ENCODE data around the gene FTH1. TPM values are rescaled to one million over a fixed set of nuclear protein-coding genes. Genes with fewer than 3 reads are reported as not detected.

Gene FTH1
- total and polyA plus RNA-seq, 2 of the 13 experiments (the other 11 are each of a cell fraction or from before 2014, with no cell fraction given), result 607 to 760 TPM

DNA sequence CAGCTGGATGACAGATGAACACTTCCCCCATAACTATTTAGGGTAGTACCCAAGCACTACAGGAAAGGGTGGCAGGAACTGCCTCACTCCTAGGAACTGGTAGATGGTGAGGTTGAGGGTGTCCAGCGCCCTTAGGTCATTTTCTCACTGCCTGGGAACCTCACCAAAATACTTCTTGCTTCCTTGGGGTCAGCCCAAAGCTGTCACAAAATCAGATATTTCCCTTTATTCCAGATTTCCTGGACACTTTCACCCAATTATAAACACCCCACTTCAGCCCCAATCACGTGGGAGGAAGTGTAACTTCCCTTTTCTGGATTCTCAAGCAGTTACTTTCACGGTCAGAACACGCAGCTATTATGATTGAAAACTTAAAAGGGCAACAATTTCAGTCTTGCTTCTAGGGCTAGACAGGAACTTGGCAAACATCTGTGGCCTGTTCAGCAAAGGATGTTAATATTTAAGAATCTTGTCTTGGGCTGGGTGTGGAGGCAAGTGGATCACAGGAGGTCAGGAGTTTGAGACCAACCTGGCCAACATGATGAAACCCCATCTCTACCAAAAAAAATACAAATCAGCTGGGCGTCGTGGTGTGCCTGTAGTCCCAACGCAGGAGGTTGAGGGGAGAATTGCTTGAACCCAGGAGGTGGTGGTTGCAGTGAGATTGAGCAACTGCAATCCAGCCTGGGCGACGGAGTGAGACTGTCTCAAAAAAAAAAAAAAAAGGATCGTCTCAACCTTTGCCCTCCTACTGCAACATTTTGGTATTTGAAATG is 4.0 kb downstream of the FTH1 start (continued):
- 0 out of 2 replicates have a peak, but pooled peaks have one; percentile 10 for TF ChIP-seq DR1 (CRISPR knock-in tag; IDR thresholded peaks at IDR 0.05)
- 0 out of 2 replicates have a peak, but pooled peaks have one; percentile 20 for TF ChIP-seq ZNF724P (CRISPR knock-in tag; IDR thresholded peaks at IDR 0.05; ENCODE audit: borderline replicate concordance)
- no peak for TF ChIP-seq ZFY (CRISPR knock-in tag; IDR thresholded peaks at IDR 0.05)
- no peak for TF ChIP-seq ZKSCAN5 (CRISPR knock-in tag; IDR thresholded peaks at IDR 0.05)
- 0 out of 2 replicates have a peak, but pooled peaks have one; percentile 60 for TF ChIP-seq TMF1 (CRISPR knock-in tag; IDR thresholded peaks at IDR 0.05; ENCODE audit: low read depth)
- no peak for TF ChIP-seq ZNF788 (CRISPR knock-in tag; IDR thresholded peaks at IDR 0.05; ENCODE audit: borderline replicate concordance)
- peak; percentile 35; the same call in 1 of the 2 replicates for TF ChIP-seq BRF2 (CRISPR knock-in tag; IDR thresholded peaks at IDR 0.05)
- no peak for TF ChIP-seq ZNF776 (CRISPR knock-in tag; IDR thresholded peaks at IDR 0.05)
- no peak for TF ChIP-seq ZNF337 (CRISPR knock-in tag; IDR thresholded peaks at IDR 0.05; ENCODE audit: borderline replicate concordance, low read depth)
- TF ChIP-seq RBFOX2 (IDR thresholded peaks at IDR 0.05; ENCODE audit: low read depth, low read length), result peak; percentile 74
- no peak for TF ChIP-seq BRD4 (CRISPR knock-in tag; IDR thresholded peaks at IDR 0.05)
- TF ChIP-seq POLR2AphosphoS2 (IDR thresholded peaks at IDR 0.05; ENCODE audit: low read depth, low read length), result peak; percentile 80; the same call in 1 of the 2 replicates
- TF ChIP-seq, protein P1, sequence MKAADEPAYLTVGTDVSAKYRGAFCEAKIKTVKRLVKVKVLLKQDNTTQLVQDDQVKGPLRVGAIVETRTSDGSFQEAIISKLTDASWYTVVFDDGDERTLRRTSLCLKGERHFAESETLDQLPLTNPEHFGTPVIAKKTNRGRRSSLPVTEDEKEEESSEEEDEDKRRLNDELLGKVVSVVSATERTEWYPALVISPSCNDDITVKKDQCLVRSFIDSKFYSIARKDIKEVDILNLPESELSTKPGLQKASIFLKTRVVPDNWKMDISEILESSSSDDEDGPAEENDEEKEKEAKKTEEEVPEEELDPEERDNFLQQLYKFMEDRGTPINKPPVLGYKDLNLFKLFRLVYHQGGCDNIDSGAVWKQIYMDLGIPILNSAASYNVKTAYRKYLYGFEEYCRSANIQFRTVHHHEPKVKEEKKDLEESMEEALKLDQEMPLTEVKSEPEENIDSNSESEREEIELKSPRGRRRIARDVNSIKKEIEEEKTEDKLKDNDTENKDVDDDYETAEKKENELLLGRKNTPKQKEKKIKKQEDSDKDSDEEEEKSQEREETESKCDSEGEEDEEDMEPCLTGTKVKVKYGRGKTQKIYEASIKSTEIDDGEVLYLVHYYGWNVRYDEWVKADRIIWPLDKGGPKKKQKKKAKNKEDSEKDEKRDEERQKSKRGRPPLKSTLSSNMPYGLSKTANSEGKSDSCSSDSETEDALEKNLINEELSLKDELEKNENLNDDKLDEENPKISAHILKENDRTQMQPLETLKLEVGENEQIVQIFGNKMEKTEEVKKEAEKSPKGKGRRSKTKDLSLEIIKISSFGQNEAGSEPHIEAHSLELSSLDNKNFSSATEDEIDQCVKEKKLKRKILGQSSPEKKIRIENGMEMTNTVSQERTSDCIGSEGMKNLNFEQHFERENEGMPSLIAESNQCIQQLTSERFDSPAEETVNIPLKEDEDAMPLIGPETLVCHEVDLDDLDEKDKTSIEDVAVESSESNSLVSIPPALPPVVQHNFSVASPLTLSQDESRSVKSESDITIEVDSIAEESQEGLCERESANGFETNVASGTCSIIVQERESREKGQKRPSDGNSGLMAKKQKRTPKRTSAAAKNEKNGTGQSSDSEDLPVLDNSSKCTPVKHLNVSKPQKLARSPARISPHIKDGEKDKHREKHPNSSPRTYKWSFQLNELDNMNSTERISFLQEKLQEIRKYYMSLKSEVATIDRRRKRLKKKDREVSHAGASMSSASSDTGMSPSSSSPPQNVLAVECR (CRISPR knock-in tag; IDR thresholded peaks at IDR 0.05; ENCODE audit: borderline replicate concordance), result peak; percentile 20; the same call in 1 of the 2 replicates
- peak; percentile 9; the same call in 1 of the 2 replicates for TF ChIP-seq IRX3 (CRISPR knock-in tag; IDR thresholded peaks at IDR 0.05; ENCODE audit: borderline replicate concordance, low read depth)
- peak; percentile 7; the same call in 1 of the 2 replicates for TF ChIP-seq TFAP4 (IDR thresholded peaks at IDR 0.05; ENCODE audit: borderline replicate concordance, low read depth)
- TF ChIP-seq THAP11 (CRISPR knock-in tag; IDR thresholded peaks at IDR 0.05), result no peak
- 0 out of 2 replicates have a peak, but pooled peaks have one; percentile 42 for TF ChIP-seq NCOA1 (CRISPR knock-in tag; IDR thresholded peaks at IDR 0.05)
- TF ChIP-seq U2AF2 (IDR thresholded peaks at IDR 0.05; ENCODE audit: low read depth, low read length), result no peak
- peak; percentile 64; the same call in 1 of the 2 replicates for TF ChIP-seq CEBPG (CRISPR knock-in tag; IDR thresholded peaks at IDR 0.05)
- no peak for TF ChIP-seq ZNF792 (CRISPR knock-in tag; IDR thresholded peaks at IDR 0.05)
- TF ChIP-seq PHF8 (CRISPR knock-in tag; IDR thresholded peaks at IDR 0.05), result 0 out of 2 replicates have a peak, but pooled peaks have one; percentile 6
- peak; percentile 31 for TF ChIP-seq ASH2L (IDR thresholded peaks at IDR 0.05; ENCODE audit: insufficient read length, low read depth, low read length)
- peak; percentile 34; the same call in 1 of the 2 replicates for TF ChIP-seq ZNF335 (CRISPR knock-in tag; IDR thresholded peaks at IDR 0.05)
- peak; percentile 73 for TF ChIP-seq AGO2 (optimal IDR thresholded peaks at IDR 0.05; ENCODE audit: low read depth, low read length)
- 0 out of 2 replicates have a peak, but pooled peaks have one; percentile 14 for TF ChIP-seq TARDBP (CRISPR knock-in tag; IDR thresholded peaks at IDR 0.05)

Measured in HepG2 (cell line).